Stimulated activated CD8-positive, alpha-beta memory T cell treated with anti-CD3 and anti-CD28 coated beads, Interleukin-2, amount 100 ng/mL, for 1 hour (primary cell): ENCODE results near the gene FAM83E.
A peak's percentile ranks its signal among the peaks of the same experiment; 100 is the strongest.

Experiments
- DNase-seq, 2 donors: peaks; one replicate each; pipeline ENCODE4 v3.0.0-alpha.2; 2020; ENCODE audit warnings: low read depth in 2 of 2

Gene FAM83E

GRCh38 chr19:48628486-48629296 is 13.8 kb upstream of the FAM83E start:
- no peak for DNase-seq

GRCh38 chr19:48627865-48628314 is 13.0 kb upstream of the FAM83E start:
- DNase-seq: no peak

- DNase-seq: no peak
These were observed 12.5 kb upstream of the FAM83E start for GRCh38 chr19:48627201-48627864.

- no peak for DNase-seq
These were observed 11.0 kb upstream of the FAM83E start for GRCh38 chr19:48625891-48626327.

GRCh38 chr19:48624791-48625723 is 10.2 kb upstream of the FAM83E start:
- no peak for DNase-seq

GRCh38 chr19:48624067-48624594 is 9.3 kb upstream of the FAM83E start:
- DNase-seq: peak; percentile 86 to 92

GRCh38 chr19:48623556-48624066 is 8.7 kb upstream of the FAM83E start:
- DNase-seq: no peak

GRCh38 chr19:48619692-48620585 is 5.1 kb upstream of the FAM83E start:
- no peak for DNase-seq

GRCh38 chr19:48618916-48619691 is 4.2 kb upstream of the FAM83E start, which contains the start of the genes RPL18 and SPHK2:
RPL18 (minus strand) TSS chr19:48619178; CDS start chr19:48619143, 35 bp downstream.
SPHK2 (plus strand) TSS chr19:48619506; CDS start chr19:48620515, 1,009 bp downstream.
- peak; percentile 92 to 94 for DNase-seq

GRCh38 chr19:48618278-48618915 is 3.5 kb upstream of the FAM83E start:
- no peak for DNase-seq

- no peak for DNase-seq
These were observed 2.5 kb upstream of the FAM83E start for GRCh38 chr19:48617146-48617937.

- no peak for DNase-seq
These were observed 1.7 kb upstream of the FAM83E start for GRCh38 chr19:48616491-48617056.

GRCh38 chr19:48616041-48616436 is 1.2 kb upstream of the FAM83E start:
- DNase-seq: no peak

GRCh38 chr19:48615231-48616040 is 560 bp upstream of the FAM83E start:
- DNase-seq: no peak

- no peak for DNase-seq
These were observed 932 bp downstream of the FAM83E start for GRCh38 chr19:48613852-48614435.

GRCh38 chr19:48613024-48613851 is 1.6 kb downstream of the FAM83E start:
- DNase-seq: no peak
